CD4-positive, alpha-beta T cell treated with Interleukin-17A for 4 hours (primary cell): ENCODE results near the gene DAAM1.

Experiments used
- DNase-seq: peaks from one replicate; pipeline ENCODE4 v3.0.0-alpha.2; 2020; ENCODE audit warnings: mixed read lengths

Gene DAAM1

DNA sequence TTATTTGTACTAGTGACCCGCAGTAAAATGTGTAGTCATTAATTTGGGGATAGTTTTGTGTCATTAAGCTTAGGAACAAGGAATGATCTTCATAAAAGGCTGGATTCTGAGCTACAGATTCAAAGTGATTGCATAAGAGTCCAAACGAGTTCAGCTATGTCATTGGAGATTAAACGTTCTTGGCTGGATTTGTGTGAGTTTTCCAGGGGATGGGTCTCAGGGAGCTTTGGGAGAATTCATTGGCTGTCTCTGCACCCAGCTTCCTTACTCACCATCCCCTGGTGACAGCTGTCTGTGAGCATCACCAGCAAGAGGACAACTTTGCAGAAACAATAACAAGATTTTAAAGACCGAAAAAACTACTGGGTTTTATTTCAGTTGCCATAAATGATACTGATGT, 130.4 kb downstream of the DAAM1 start:
- no peak for DNase-seq

DNA sequence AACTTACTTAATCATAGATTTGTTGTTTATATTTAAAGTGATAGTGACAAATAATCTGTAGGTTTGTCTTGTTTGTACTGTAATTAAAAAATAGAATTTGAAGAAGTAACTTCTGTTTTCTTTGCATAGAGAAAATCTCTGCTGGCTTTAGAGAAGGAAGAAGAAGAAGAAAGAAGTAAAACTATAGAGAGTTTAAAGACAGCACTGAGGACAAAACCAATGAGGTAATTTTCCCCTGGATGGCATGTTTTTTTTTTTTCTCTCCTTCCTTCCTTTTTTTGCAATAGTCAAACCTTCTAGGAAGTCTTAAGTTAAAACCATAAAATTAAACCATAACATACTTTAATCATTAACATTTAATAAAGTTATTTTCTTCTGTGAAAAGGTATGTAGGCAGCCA, 131.9 kb downstream of the DAAM1 start:
- no peak for DNase-seq

GRCh38 chr14:59320763-59321625, 132.5 kb downstream of the DAAM1 start:
- DNase-seq, result no peak

DNA sequence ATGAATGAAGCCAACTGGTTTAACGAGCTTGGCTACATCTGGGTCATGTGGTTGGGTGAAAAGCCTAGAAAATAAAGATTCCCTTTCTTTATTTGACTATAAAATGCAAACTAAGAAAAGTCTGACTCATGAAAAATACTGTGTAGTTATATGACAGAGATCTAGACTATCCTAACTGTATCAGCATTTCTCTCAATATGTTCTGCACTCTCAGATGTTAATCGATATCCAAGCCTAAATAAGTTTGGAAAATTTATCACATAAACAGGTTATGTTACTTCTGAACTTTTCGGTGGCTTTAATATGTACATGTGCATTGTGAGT, 133.1 kb downstream of the DAAM1 start:
- no peak for DNase-seq

DNA sequence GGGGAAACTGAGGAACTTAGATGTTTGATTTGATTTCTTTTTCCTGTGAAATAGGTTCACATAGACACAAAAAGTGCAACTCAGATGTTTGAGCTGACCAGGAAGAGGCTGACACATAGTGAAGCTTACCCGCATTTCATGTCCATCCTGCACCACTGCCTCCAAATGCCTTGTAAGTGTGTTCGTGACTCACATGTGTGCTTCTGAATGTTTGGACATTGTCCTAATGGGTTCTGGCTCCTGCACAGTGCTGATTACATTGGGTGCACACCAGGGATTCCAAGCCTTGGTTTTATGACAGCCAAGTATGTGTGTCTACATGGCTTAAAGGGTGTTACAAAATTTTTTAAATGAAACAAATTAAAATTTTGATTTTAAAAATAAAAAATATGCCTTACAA, 137.4 kb downstream of the DAAM1 start:
- no peak for DNase-seq

DNA sequence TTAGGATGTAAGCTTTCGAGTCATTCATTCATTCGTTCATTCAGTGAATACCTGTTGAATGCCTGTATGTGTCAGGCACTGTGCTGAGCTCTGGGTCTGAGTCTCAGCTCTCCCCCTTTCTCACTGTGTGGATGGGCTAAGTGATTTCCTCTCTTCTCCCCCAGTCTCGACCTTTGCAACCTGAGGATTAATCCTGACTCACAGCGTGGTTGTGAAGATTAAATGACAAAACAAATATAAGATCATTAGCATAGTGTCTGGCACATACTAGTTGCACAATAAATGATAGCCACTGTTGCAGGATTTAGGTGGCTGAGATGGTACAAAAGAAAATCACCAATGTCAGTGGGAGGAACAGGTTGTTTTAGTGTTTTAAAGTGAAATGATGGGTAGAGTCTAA, 140.0 kb downstream of the DAAM1 start:
- DNase-seq, result no peak

GRCh38 chr14:59330455-59330854, 142.0 kb downstream of the DAAM1 start:
- no peak for DNase-seq

DNA sequence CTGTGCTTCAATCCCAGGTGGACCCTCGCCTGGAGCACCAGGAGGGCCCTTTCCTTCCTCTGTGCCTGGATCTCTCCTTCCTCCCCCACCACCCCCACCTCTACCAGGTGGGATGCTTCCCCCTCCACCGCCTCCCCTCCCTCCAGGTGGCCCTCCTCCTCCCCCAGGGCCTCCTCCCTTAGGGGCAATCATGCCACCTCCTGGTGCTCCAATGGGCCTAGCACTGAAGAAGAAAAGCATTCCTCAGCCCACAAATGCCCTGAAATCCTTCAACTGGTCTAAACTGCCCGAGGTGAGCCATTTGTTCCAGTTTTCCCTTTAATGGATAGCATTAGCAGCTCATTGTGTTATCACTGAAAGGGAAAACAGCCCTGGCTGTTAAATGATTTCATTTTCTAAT, 142.8 kb downstream of the DAAM1 start:
- no peak for DNase-seq

- no peak for DNase-seq
These were observed 144.3 kb downstream of the DAAM1 start for GRCh38 chr14:59332727-59333126.

- no peak for DNase-seq
These were observed 144.8 kb downstream of the DAAM1 start for GRCh38 chr14:59333235-59333634.

GRCh38 chr14:59333668-59334067, 145.2 kb downstream of the DAAM1 start:
- DNase-seq, result no peak

DNA sequence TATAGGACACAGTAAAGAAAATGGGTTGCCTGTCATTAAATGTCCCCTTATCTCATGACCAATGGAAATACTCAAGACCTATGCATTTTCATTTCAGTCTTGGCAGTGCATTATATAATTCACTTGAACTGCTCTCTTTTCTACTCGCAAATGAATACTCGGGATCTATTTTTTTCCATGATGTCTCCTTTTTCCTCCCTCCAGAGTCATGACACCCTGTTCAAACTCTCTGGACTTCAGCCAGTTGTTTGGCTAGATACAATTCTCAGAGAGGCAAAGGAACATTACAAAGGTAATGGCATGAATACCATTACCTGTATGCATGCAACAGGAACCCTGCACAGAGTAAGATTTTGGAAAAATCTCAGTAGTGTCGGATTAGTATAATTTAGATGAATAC, 145.8 kb downstream of the DAAM1 start:
- no peak for DNase-seq

DNA sequence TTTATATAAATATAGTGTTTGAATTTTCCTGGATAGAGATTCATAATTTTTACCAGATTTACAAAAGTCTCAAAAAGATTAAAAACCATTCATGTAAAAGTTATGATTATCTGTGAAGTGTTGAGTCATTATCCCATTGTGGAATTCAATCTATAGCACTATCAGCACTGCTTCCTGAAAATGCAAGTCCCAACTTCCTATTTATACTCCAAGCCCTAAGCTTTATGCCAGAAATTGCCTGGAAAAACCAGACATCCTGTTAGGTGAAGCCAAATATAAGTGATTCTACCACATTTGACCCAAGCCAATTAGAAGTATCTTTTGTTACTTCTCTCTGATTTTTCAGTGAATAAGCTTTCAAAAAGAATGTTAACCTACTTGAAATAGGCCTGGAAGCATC, 147.6 kb downstream of the DAAM1 start:
- DNase-seq, result no peak

- DNase-seq, result no peak
These were observed 148.2 kb downstream of the DAAM1 start for GRCh38 chr14:59336706-59337105.

- DNase-seq, result no peak
These were observed 148.7 kb downstream of the DAAM1 start for GRCh38 chr14:59337141-59337611.

DNA sequence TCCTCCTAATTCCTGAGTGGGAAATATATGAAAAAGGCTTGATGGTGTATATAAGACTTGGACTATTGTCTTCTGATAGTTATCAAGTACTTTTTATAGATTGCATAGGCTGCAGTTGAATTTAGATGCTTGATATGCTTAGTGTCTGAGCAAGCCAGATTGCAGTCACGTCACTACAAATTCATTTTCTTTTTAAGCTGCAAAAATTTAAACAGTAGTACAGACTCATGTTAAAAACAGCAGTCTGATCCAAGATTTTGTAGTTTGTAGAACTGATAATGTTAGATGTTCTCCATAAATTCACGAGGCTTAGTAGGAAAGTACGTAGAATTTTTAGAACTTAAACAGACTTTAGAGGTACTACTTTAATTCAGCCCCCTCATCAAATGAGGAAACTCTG, 150.3 kb downstream of the DAAM1 start:
- DNase-seq, result no peak

DNA sequence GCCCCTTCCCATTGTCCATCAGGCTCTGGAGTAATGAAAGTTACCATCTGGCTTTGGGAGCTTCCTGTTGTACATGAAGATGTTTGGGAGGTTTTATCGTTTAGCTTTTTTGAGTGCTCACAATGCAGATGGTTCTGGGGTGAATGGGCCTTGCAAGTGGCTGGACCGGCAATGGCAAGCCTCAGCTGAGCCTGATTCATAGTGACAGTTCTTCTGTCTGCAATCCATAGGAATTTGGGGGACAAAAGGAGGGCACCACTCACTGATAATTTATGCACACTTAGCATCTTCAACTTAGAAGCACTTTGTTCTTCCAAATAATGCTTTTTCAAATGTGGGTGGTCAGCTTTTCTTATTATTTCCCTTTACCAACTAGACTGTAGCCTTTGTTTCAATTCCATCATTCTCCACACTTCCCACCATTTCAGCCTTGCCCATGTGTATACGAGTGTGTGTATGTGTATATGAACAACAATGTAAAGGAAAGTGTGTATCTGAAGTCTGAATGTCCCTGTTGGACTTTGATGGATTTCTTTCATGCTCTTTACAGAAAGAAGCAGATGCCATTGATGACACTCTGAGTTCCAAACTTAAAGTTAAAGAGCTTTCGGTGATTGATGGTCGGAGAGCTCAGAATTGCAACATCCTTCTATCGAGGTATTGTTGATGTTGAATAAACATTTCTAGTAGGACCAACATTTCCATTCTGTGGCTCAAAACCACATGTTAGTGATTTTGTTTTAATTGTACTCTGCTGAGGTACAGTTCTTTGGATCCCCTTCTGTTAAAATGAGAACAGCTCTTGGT, 151.3 kb downstream of the DAAM1 start:
- no peak for DNase-seq

- DNase-seq, result no peak
These were observed 153.5 kb downstream of the DAAM1 start for GRCh38 chr14:59341858-59342477.

GRCh38 chr14:59342516-59343484, 154.3 kb downstream of the DAAM1 start:
- DNase-seq, result no peak

GRCh38 chr14:59343585-59343984, 155.1 kb downstream of the DAAM1 start:
- no peak for DNase-seq

- no peak for DNase-seq
These were observed 155.5 kb downstream of the DAAM1 start for GRCh38 chr14:59344016-59344415.

DNA sequence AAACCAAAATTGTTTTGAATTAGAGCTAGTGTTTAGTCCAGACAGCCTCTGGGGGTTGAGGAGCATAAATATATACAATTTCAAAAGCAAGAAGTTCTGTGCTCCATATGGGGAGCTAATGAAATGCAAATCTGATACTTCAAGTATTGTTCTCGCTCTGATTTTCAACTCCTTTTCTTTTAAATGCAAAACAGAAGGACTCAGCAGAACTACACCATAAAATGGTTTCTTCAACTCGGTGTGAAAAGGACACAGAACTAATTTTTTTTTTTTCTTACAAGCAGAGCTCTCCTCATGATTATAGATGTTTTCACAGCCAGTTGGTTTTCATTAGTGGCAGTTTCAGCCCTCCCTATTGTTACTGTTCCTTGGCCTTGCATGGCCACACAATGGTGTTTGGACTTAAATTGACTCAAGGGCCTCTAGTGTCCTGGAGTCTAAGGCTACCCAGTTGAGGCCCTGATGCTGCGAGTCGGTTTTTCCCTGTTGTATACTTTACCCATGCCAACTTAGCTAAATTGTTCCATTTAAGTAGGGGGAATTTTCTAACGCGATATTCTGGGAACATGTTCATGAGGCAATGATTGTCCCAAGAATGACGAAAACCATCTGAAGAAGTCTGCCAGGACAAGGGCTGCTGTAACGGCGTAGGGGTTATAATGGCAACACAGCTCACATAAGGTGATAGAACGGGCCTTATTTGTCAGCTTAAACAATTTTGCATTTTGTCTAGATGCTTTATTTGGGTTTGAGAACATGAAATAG, 156.4 kb downstream of the DAAM1 start:
- no peak for DNase-seq
